HG03439 (cell line): ENCODE measurements around the gene THSD4.

Experiments
- ATAC-seq: cut with Tn5 transposase; IDR thresholded peaks from one replicate; pipeline ENCODE4 v1.9.1; 2021; ENCODE audit warnings: mild to moderate bottlenecking, moderate library complexity; ENCODE audit not compliant: unreplicated experiment

THSD4 gene

GRCh38 chr15:71595846-71596553, 480.7 kb downstream of the THSD4 start:
- ATAC-seq, result no peak

GRCh38 chr15:71596672-71597071, 481.4 kb downstream of the THSD4 start:
- no peak for ATAC-seq

GRCh38 chr15:71597126-71597525, 481.9 kb downstream of the THSD4 start:
- ATAC-seq, result no peak

- ATAC-seq, result no peak
These were observed 482.4 kb downstream of the THSD4 start for GRCh38 chr15:71597637-71598036.

- no peak for ATAC-seq
These were observed 483.5 kb downstream of the THSD4 start for GRCh38 chr15:71598741-71599140.

- ATAC-seq, result no peak
These were observed 484.3 kb downstream of the THSD4 start for GRCh38 chr15:71599418-71600151.

GRCh38 chr15:71600237-71600636, 485.0 kb downstream of the THSD4 start:
- ATAC-seq, result no peak

GRCh38 chr15:71601038-71601834, 486.0 kb downstream of the THSD4 start:
- ATAC-seq, result no peak

GRCh38 chr15:71603379-71603778, 488.1 kb downstream of the THSD4 start:
- ATAC-seq, result no peak

- no peak for ATAC-seq
These were observed 492.1 kb downstream of the THSD4 start for GRCh38 chr15:71607383-71607782.

- no peak for ATAC-seq
These were observed 495.7 kb downstream of the THSD4 start for GRCh38 chr15:71610728-71611552.

GRCh38 chr15:71611553-71612396, 496.5 kb downstream of the THSD4 start:
- ATAC-seq, result no peak

- no peak for ATAC-seq
These were observed 497.1 kb downstream of the THSD4 start for GRCh38 chr15:71612397-71612722.

- ATAC-seq, result no peak
These were observed 497.6 kb downstream of the THSD4 start for GRCh38 chr15:71612869-71613268.

- ATAC-seq, result no peak
These were observed 507.8 kb downstream of the THSD4 start for GRCh38 chr15:71623111-71623510.

GRCh38 chr15:71626596-71627088, 511.4 kb downstream of the THSD4 start:
- ATAC-seq, result no peak

GRCh38 chr15:71627188-71627587, 511.9 kb downstream of the THSD4 start:
- no peak for ATAC-seq

GRCh38 chr15:71627604-71628003, 512.3 kb downstream of the THSD4 start:
- ATAC-seq, result no peak

- ATAC-seq, result no peak
These were observed 513.9 kb downstream of the THSD4 start for GRCh38 chr15:71628988-71629770.
